WTC11 (cell line): Measurements from ENCODE around the gene TOX2. TPM values are rescaled to one million over a fixed set of nuclear protein-coding genes. Genes with fewer than 3 reads are reported as not detected.

Experiments used
- ATAC-seq: fragments of 200-7000 bp; cut with Tn5 transposase; 2 replicates; pipeline ENCODE4 v1.10.0; 2021; ENCODE audit warnings: mild to moderate bottlenecking, moderate library complexity
- CTCF ChIA-PET: fragments of 300-600 bp; sonication (Branson Sonifier 250); formaldehyde crosslinking; loops from one replicate; lab custom pipeline; 2021; ENCODE audit warnings: antibody characterized with exemption; lab: Charles Lee
- POLR2A ChIA-PET: fragments of 350-600 bp; sonication (Branson Sonifier 250); formaldehyde crosslinking; loops from one replicate; lab custom pipeline; 2021; ENCODE audit warnings: antibody characterized with exemption; lab: Charles Lee
- DNase-seq: peaks from one replicate; pipeline ENCODE4 v3.0.0; 2021; ENCODE audit warnings: low spot score
- H3K27ac Mint-ChIP-seq: 2 replicates; pipeline ENCODE4 v1.8.0; 2021; ENCODE audit warnings: mixed read lengths
- H3K27me3 Mint-ChIP-seq: 2 replicates; pipeline ENCODE4 v1.8.0; 2021; ENCODE audit warnings: low read depth, mild to moderate bottlenecking, moderate library complexity, mixed read lengths
- H3K36me3 Mint-ChIP-seq: 2 replicates; pipeline ENCODE4 v1.8.0; 2021; ENCODE audit warnings: mixed read lengths
- H3K4me1 Mint-ChIP-seq: 2 replicates; pipeline ENCODE4 v1.8.0; 2022; ENCODE audit warnings: mixed read lengths
- H3K4me3 Mint-ChIP-seq: 2 replicates; pipeline ENCODE4 v1.8.0; 2021; ENCODE audit warnings: mild to moderate bottlenecking, moderate library complexity, mixed read lengths
- H3K9me3 Mint-ChIP-seq: 2 replicates; pipeline ENCODE4 v1.8.0; 2021; ENCODE audit warnings: mixed read lengths
- CBFB ChIP-seq: sonication (generic); formaldehyde crosslinking; IDR thresholded peaks from 2 replicates; pipeline ENCODE4 v1.8.1; 2022; ENCODE audit warnings: mild to moderate bottlenecking, low read depth, missing genetic modification reagents
- CTCF ChIP-seq: fragments of 200-600 bp; IDR thresholded peaks from 2 replicates; pipeline ENCODE4 v1.8.0; 2022; ENCODE audit warnings: antibody characterized with exemption
- E2F5 ChIP-seq: sonication (generic); formaldehyde crosslinking; IDR thresholded peaks from 2 replicates; pipeline ENCODE4 v1.8.1; 2022; ENCODE audit warnings: mild to moderate bottlenecking, moderate library complexity, missing genetic modification reagents
- ERG ChIP-seq: fragments of 250-450 bp; sonication (Bioruptor Pico); IDR thresholded peaks from 2 replicates; pipeline ENCODE4 v1.8.0; 2021; ENCODE audit warnings: mild to moderate bottlenecking
- FOXP1 ChIP-seq: sonication (generic); formaldehyde crosslinking; IDR thresholded peaks from 2 replicates; pipeline ENCODE4 v1.8.0; 2022; ENCODE audit warnings: missing genetic modification reagents, mild to moderate bottlenecking, moderate library complexity, borderline replicate concordance
- GTF2I ChIP-seq: fragments of 250-450 bp; sonication (Bioruptor Pico); conservative IDR thresholded peaks from 2 replicates; pipeline ENCODE4 v1.4.0; 2021; ENCODE audit warnings: mild to moderate bottlenecking
- MYBL2 ChIP-seq: sonication (generic); formaldehyde crosslinking; IDR thresholded peaks from 2 replicates; pipeline ENCODE4 v1.8.1; 2023; ENCODE audit warnings: mild to moderate bottlenecking, moderate library complexity, missing genetic modification reagents
- RORB ChIP-seq: fragments of 250-450 bp; sonication (Bioruptor Pico); IDR thresholded peaks from 2 replicates; pipeline ENCODE4 v1.9.0; 2021; ENCODE audit warnings: mild to moderate bottlenecking
- SMAD4 ChIP-seq: sonication (generic); formaldehyde crosslinking; IDR thresholded peaks from 2 replicates; pipeline ENCODE4 v1.8.0; 2022; ENCODE audit warnings: mild to moderate bottlenecking, missing genetic modification reagents
- TEAD4 ChIP-seq: sonication (generic); formaldehyde crosslinking; IDR thresholded peaks from 2 replicates; pipeline ENCODE4 v1.8.0; 2022; ENCODE audit warnings: mild to moderate bottlenecking, missing genetic modification reagents
- TP53 ChIP-seq: sonication (generic); formaldehyde crosslinking; IDR thresholded peaks from 2 replicates; pipeline ENCODE4 v1.8.1; 2023; ENCODE audit warnings: mild to moderate bottlenecking, missing genetic modification reagents
- ZBTB21 ChIP-seq: sonication (generic); formaldehyde crosslinking; IDR thresholded peaks from 2 replicates; pipeline ENCODE4 v1.8.1; 2023; ENCODE audit warnings: mild to moderate bottlenecking, missing genetic modification reagents, borderline replicate concordance
- total RNA-seq: library from RNA; stranded (reverse); gene quantifications from 3 replicates; pipeline ENCODE4 v1.2.3, GENCODE V29; 2021
- TF ChIP-seq, protein P1 (sequence below): sonication (generic); formaldehyde crosslinking; IDR thresholded peaks from 2 replicates; pipeline ENCODE4 v1.8.0; 2023; ENCODE audit warnings: mild to moderate bottlenecking, missing genetic modification reagents
- TF ChIP-seq, protein P2 (sequence below): sonication (generic); formaldehyde crosslinking; IDR thresholded peaks from 2 replicates; pipeline ENCODE4 v1.8.1; 2023; ENCODE audit warnings: mild to moderate bottlenecking, missing genetic modification reagents
- TF ChIP-seq, protein P3 (sequence below): sonication (generic); formaldehyde crosslinking; IDR thresholded peaks from 2 replicates; pipeline ENCODE4 v1.8.0; 2022; ENCODE audit warnings: mild to moderate bottlenecking, missing genetic modification reagents
- TF ChIP-seq, protein P4 (sequence below): fragments of 250-450 bp; sonication (Bioruptor Pico); conservative IDR thresholded peaks from 2 replicates; pipeline ENCODE4 v1.9.0; 2021; ENCODE audit warnings: mild to moderate bottlenecking

TOX2 gene
- total RNA-seq, 1 experiment from 2014 or later: 3.4 TPM

GRCh38 chr20:44056010-44056698, 141.5 kb downstream of the TOX2 start:
- Mint-ChIP-seq H3K4me1 (peaks cover 8% of the 10 kb centered on the region; the same call in 1 of the 2 replicates), H3K4me3 (no peak overlapping the region), H3K36me3 (0 out of 2 replicates have a peak, but pooled peaks cover 3% of the 10 kb centered on the region), H3K27me3 (no peaks in the 10 kb centered on the region; the same call in 1 of the 2 replicates), H3K9me3 (peaks cover 24% of the 10 kb centered on the region), H3K27ac (no peak overlapping the region)
- DNase-seq (peak; percentile 70), ATAC-seq (peak; percentile 98)
- TF ChIP-seq RORB (CRISPR knock-in tag): no peak
- TF ChIP-seq, protein P1, sequence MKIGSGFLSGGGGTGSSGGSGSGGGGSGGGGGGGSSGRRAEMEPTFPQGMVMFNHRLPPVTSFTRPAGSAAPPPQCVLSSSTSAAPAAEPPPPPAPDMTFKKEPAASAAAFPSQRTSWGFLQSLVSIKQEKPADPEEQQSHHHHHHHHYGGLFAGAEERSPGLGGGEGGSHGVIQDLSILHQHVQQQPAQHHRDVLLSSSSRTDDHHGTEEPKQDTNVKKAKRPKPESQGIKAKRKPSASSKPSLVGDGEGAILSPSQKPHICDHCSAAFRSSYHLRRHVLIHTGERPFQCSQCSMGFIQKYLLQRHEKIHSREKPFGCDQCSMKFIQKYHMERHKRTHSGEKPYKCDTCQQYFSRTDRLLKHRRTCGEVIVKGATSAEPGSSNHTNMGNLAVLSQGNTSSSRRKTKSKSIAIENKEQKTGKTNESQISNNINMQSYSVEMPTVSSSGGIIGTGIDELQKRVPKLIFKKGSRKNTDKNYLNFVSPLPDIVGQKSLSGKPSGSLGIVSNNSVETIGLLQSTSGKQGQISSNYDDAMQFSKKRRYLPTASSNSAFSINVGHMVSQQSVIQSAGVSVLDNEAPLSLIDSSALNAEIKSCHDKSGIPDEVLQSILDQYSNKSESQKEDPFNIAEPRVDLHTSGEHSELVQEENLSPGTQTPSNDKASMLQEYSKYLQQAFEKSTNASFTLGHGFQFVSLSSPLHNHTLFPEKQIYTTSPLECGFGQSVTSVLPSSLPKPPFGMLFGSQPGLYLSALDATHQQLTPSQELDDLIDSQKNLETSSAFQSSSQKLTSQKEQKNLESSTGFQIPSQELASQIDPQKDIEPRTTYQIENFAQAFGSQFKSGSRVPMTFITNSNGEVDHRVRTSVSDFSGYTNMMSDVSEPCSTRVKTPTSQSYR (CRISPR knock-in tag): no peak
- TF ChIP-seq, protein P2, sequence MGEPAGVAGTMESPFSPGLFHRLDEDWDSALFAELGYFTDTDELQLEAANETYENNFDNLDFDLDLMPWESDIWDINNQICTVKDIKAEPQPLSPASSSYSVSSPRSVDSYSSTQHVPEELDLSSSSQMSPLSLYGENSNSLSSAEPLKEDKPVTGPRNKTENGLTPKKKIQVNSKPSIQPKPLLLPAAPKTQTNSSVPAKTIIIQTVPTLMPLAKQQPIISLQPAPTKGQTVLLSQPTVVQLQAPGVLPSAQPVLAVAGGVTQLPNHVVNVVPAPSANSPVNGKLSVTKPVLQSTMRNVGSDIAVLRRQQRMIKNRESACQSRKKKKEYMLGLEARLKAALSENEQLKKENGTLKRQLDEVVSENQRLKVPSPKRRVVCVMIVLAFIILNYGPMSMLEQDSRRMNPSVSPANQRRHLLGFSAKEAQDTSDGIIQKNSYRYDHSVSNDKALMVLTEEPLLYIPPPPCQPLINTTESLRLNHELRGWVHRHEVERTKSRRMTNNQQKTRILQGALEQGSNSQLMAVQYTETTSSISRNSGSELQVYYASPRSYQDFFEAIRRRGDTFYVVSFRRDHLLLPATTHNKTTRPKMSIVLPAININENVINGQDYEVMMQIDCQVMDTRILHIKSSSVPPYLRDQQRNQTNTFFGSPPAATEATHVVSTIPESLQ (CRISPR knock-in tag): no peak
- TF ChIP-seq FOXP1 (CRISPR knock-in tag): no peak
- TF ChIP-seq SMAD4 (CRISPR knock-in tag): no peak
- TF ChIP-seq ZBTB21: no peak
- peak; percentile 34 for TF ChIP-seq CTCF
- no peak for TF ChIP-seq E2F5 (CRISPR knock-in tag)
- ChIA-PET CTCF (interaction anchor here (0.5 to 2.4 kb wide), 16 partner anchors 9 to 306 kb away, joined by 3 to 9 read pairs (median 4); partner anchors contain the start of gene JPH2), POLR2A (no interaction called here)

- DNase-seq: no peak
- 0 out of 2 replicates have a peak, but pooled peaks cover 3% of the 10 kb centered on the region for H3K36me3 Mint-ChIP-seq
- peaks cover 8% of the 10 kb centered on the region; the same call in 1 of the 2 replicates for H3K4me1 Mint-ChIP-seq
- no peak for TF ChIP-seq TEAD4 (CRISPR knock-in tag)
- TF ChIP-seq FOXP1 (CRISPR knock-in tag): no peak
- TF ChIP-seq GTF2I (CRISPR knock-in tag): no peak
- TF ChIP-seq CBFB (CRISPR knock-in tag): no peak
- no peak for TF ChIP-seq ERG (CRISPR knock-in tag)
- TF ChIP-seq, protein P3, sequence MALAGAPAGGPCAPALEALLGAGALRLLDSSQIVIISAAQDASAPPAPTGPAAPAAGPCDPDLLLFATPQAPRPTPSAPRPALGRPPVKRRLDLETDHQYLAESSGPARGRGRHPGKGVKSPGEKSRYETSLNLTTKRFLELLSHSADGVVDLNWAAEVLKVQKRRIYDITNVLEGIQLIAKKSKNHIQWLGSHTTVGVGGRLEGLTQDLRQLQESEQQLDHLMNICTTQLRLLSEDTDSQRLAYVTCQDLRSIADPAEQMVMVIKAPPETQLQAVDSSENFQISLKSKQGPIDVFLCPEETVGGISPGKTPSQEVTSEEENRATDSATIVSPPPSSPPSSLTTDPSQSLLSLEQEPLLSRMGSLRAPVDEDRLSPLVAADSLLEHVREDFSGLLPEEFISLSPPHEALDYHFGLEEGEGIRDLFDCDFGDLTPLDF (CRISPR knock-in tag): no peak
- no peak for TF ChIP-seq MYBL2 (CRISPR knock-in tag)
- TF ChIP-seq TP53: no peak
- TF ChIP-seq, protein P4, sequence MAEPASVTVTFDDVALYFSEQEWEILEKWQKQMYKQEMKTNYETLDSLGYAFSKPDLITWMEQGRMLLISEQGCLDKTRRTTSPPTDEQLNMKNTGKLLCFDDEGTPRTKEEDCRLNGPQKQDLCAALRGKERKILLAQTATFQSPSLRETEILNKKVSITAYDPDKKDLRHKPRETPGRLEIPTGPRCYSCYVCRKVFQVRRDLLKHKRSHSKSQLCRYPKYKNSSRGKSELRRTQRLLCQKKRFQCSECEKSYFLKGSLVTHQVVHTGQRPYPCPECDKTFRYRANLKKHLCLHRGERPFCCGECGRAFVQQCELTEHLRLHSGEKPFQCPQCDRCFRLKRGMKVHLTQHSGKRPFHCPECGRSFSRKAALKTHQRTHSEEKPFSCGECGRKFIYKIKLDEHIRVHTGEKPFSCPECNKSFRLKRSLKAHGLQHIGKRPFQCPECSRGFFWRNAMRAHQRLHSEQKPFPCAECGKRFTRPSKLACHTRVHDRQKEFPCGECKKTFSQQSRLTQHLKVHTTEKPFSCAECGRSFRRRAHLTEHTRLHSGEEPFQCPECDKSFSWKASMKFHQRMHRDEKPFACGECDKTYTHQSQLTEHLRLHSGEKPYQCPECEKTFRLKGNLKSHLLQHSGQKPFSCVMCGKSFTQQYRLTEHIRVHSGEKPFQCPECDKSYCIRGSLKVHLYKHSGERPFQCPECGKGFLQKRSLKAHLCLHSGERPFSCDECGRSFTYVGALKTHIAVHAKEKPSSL (CRISPR knock-in tag): no peak
- H3K4me3 Mint-ChIP-seq: no peak overlapping the region
- H3K27me3 Mint-ChIP-seq: no peaks in the 10 kb centered on the region; the same call in 1 of the 2 replicates
- H3K9me3 Mint-ChIP-seq: peaks cover 32% of the 10 kb centered on the region
- ChIA-PET CTCF (interaction anchor here (0.7 to 2.4 kb wide), 5 partner anchors 11 to 327 kb away, joined by 3 to 9 read pairs (median 4); no protein-coding TSS in a partner anchor), POLR2A (no interaction called here)
- H3K27ac Mint-ChIP-seq: no peak overlapping the region
- no peak; the same call in none of the 2 replicates for ATAC-seq
Observed at GRCh38 chr20:44057698-44058675, 143.3 kb downstream of the TOX2 start.
